BJ (cell line): Measurements from ENCODE around the gene CLSTN2. TPM values are rescaled to one million over a fixed set of nuclear protein-coding genes. Genes with fewer than 3 reads are reported as not detected.

ENCODE experiments used
- CTCF ChIA-PET: fragments of 350-600 bp; formaldehyde crosslinking; extraction: SDS; loops from one replicate; lab custom pipeline; 2021; ENCODE audit warnings: antibody characterized with exemption, inconsistent platforms; lab: Yijun Ruan, JAX
- POLR2A ChIA-PET: fragments of 300-600 bp; sonication (Branson Sonifier 250); formaldehyde crosslinking; extraction: SDS; loops from one replicate; lab custom pipeline; 2021; ENCODE audit warnings: antibody characterized with exemption; lab: Charles Lee
- DNase-seq: peaks from one replicate; pipeline ENCODE4 v3.0.0-alpha.2; 2011; ENCODE audit warnings: low read depth
- H3K27me3 ChIP-seq: 2 replicates; pipeline ENCODE4 v1.6.0; 2011; ENCODE audit warnings: low read length; ENCODE audit not compliant: control insufficient read depth, insufficient read depth
- H3K36me3 ChIP-seq: 2 replicates; pipeline ENCODE4 v1.5.1; 2011; ENCODE audit warnings: low read length; ENCODE audit not compliant: control insufficient read depth, insufficient read depth
- H3K4me3 ChIP-seq: 2 replicates; pipeline ENCODE4 v1.5.1; 2011; ENCODE audit warnings: low read depth, mild to moderate bottlenecking, control low read depth, low read length
- CTCF ChIP-seq: IDR thresholded peaks from 2 replicates; pipeline ENCODE4 v1.5.1; 2011; ENCODE audit warnings: low read depth, mild to moderate bottlenecking, control low read depth, inconsistent platforms, low read length, moderate library complexity; ENCODE audit not compliant: insufficient read depth
- polyA plus RNA-seq: library from polyadenylated mRNA; depleted of rRNA; stranded (reverse); fragments of >200 nt; gene quantifications from 2 replicates; pipeline ENCODE4 v1.2.3, GENCODE V29; 2011

Gene CLSTN2
- polyA plus RNA-seq, 1 experiment, result 1.8 TPM

GRCh38 chr3:140430494-140430893 lies 495.5 kb downstream of the CLSTN2 start:
- POLR2A ChIA-PET, result no interaction called here
- CTCF ChIA-PET, result no interaction called here
- DNase-seq, result no peak
- no peaks in the 10 kb centered on the region for H3K27me3 ChIP-seq
- H3K36me3 ChIP-seq, result no peaks in the 10 kb centered on the region
- no peak for TF ChIP-seq CTCF
- H3K4me3 ChIP-seq, result no peak overlapping the region

DNA sequence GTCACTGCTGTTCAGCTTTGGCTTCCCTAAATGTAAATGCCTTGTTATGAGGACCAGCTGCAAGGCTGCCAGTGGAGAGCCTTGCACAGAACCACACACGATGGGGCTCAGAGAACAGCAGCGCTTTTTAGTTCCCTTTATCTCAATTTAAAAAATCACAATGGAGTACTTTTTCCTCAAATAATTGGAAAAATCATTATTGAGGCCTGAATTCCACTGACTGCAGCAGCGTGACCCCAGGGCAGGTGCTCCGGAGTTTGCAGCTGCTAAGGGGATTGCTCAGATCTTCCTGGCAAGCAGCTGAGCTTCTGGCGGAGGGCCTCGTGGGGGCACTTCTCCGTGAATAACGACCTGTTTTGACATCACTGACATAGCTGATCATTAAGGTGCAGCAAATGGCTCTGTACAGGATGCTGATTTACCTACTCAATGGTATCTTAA lies 497.3 kb downstream of the CLSTN2 start:
- POLR2A ChIA-PET, result no interaction called here
- H3K4me3 ChIP-seq, result no peak overlapping the region
- DNase-seq, result no peak
- CTCF ChIA-PET, result no interaction called here
- no peaks in the 10 kb centered on the region for H3K27me3 ChIP-seq
- TF ChIP-seq CTCF, result no peak
- no peaks in the 10 kb centered on the region for H3K36me3 ChIP-seq

GRCh38 chr3:140433431-140433830 lies 498.4 kb downstream of the CLSTN2 start:
- TF ChIP-seq CTCF, result no peak
- DNase-seq, result no peak
- Histone ChIP-seq H3K4me3 (no peak overlapping the region), H3K36me3 (no peaks in the 10 kb centered on the region), H3K27me3 (no peaks in the 10 kb centered on the region)
- CTCF ChIA-PET, result no interaction called here
- POLR2A ChIA-PET, result no interaction called here

- H3K4me3 ChIP-seq, result no peak overlapping the region
- ChIA-PET CTCF (no interaction called here), POLR2A (no interaction called here)
- DNase-seq, result no peak
- no peak for TF ChIP-seq CTCF
- no peaks in the 10 kb centered on the region for H3K36me3 ChIP-seq
- no peaks in the 10 kb centered on the region for H3K27me3 ChIP-seq
Measured at GRCh38 chr3:140434261-140434905, 499.4 kb downstream of the CLSTN2 start.

- no peak for TF ChIP-seq CTCF
- DNase-seq, result no peak
- H3K4me3 ChIP-seq, result no peak overlapping the region
- H3K27me3 ChIP-seq, result no peaks in the 10 kb centered on the region
- no peaks in the 10 kb centered on the region for H3K36me3 ChIP-seq
- CTCF ChIA-PET, result no interaction called here
- POLR2A ChIA-PET, result no interaction called here
Measured at GRCh38 chr3:140436421-140436820, 501.4 kb downstream of the CLSTN2 start.
